NCI-H1048 (cell line): ENCODE data around the gene KLHDC7B.
"Not testable (repeated sequence)": the region's sequence is repeated elsewhere in the genome, so short reads cannot be mapped to it uniquely, and the experiment has no call there.

Source experiments
- DNase-seq: peaks from one replicate; lab custom pipeline; 2025; lab: John Stamatoyannopoulos, UW

The KLHDC7B gene

GRCh38 chr22:50517495-50518260 lies 28.0 kb upstream of the KLHDC7B start:
- no peak for DNase-seq

DNA sequence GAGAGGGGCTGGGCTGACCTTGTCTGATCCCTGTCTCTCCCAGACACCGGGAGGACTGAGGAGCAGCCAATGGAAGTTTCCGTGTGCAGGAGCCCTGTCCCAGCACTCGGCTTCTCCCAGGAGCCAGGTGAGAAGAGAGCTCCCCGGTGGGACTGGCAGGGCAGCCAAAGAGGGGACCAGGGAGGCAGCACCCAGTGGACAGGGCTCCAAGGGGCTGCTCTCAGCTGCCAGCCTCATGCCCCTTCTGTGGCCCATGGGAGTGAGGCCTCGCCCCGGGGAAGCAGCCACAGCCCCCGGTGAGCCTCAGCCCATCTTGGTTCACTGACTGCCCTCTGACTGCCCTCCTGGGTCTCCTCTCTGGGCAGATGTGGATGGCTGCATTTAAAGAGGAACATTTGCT lies 27.1 kb upstream of the KLHDC7B start:
- no peak for DNase-seq

- no peak for DNase-seq
Measured at GRCh38 chr22:50519151-50519550, 26.5 kb upstream of the KLHDC7B start.

DNA sequence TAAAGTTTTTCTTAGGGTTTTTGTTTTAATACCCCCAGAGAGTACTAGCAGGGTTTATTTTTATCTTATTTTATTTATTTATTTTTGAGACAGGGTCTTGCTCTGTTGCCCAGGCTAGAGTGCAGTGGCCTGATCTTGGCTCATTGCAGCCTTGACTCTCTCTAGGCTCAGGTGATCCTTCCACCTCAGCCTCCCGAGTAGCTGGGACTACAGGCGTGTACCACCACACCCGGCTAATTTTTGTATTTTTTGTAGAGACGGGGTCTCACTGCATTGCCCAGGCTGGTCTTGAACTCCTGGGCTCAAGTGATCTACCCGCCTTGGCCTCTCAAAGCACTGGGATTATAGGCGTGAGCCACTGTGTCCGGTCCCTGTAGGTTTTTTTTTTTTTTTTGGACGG lies 25.5 kb upstream of the KLHDC7B start:
- DNase-seq, result not testable (repeated sequence)

DNA sequence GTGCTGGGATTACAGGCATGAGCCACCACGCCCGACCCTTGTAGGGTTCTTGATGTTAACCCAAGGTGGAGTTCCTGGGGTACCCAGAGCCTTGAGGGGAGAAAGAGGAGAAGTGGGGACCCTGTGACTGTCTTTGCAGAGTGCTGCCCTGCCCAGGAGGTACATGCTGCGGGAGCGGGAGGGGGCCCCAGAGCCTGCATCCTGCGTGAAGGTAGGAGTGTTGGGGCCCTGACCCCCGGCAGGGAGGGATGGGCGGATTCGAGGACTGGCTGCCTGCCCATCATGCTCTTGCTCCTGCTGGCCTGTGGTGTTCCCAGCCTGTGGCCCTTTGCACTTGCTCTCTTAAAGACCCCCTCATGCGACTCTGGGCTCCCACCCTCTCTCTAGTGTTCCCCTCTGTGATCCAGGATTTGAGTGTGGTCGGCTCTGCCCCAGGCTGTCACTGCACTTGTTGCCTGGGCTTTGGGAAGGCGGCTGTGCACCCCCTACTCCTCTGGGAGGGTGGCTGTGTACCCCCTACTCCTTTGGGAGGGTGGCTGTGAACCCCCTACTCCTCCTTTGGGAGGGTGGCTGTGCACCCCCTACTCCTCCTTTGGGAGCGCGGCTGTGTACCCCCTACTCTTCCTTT lies 24.8 kb upstream of the KLHDC7B start:
- no peak for DNase-seq

- no peak for DNase-seq
Measured at GRCh38 chr22:50521710-50522109, 24.0 kb upstream of the KLHDC7B start.

DNA sequence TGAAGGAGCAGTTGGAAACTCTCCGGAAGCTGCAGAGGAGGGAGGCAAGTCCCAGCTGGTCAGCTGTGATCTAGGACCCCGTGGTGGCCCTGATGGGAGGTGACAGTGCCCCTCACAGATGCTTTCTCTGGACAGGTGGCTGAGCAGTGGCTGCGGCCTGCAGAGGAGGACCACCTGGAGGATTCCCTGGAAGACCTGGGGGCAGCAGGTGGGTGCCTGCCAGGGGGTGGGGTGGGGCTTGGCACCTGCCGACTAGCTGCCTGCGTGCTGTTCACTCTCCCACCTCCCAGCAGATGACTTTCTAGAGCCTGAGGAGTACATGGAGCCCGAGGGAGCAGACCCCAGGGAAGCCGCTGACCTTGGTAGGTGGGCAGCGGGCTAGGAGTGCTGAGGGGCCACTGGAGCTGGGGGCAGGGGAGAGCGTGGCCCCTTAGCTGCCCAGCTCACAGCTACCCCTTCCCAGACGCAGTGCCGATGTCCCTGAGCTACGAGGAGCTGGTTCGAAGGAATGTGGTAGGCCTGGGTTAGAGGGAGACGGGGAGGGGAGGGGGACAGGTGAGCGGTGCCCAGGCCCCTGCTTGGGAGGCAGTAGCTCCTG lies 23.4 kb upstream of the KLHDC7B start:
- DNase-seq, result no peak

DNA sequence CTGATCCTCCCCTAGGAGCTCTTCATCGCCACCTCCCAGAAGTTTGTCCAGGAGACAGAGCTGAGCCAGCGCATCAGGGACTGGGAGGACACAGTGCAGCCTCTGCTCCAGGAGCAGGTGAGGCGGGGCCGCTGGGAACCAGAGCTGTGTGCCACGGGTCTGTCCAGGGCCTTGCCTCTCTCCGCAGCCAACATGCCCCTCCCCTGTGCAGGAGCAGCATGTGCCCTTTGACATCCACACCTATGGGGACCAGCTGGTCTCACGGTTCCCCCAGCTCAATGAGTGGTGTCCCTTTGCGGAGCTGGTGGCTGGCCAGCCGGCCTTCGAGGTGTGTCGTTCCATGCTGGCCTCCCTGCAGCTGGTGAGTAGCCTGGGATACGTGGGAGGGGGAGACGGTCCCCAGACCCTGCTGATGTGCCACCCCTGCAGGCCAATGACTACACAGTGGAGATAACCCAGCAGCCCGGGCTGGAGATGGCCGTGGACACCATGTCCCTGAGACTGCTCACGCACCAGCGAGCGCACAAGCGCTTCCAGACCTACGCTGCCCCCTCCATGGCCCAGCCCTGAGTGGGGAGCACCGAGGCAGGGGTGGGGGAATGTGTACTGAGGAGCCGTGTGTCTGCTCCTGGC lies 22.8 kb upstream of the KLHDC7B start:
- DNase-seq, result no peak

GRCh38 chr22:50523458-50523805 lies 22.3 kb upstream of the KLHDC7B start:
- no peak for DNase-seq

DNA sequence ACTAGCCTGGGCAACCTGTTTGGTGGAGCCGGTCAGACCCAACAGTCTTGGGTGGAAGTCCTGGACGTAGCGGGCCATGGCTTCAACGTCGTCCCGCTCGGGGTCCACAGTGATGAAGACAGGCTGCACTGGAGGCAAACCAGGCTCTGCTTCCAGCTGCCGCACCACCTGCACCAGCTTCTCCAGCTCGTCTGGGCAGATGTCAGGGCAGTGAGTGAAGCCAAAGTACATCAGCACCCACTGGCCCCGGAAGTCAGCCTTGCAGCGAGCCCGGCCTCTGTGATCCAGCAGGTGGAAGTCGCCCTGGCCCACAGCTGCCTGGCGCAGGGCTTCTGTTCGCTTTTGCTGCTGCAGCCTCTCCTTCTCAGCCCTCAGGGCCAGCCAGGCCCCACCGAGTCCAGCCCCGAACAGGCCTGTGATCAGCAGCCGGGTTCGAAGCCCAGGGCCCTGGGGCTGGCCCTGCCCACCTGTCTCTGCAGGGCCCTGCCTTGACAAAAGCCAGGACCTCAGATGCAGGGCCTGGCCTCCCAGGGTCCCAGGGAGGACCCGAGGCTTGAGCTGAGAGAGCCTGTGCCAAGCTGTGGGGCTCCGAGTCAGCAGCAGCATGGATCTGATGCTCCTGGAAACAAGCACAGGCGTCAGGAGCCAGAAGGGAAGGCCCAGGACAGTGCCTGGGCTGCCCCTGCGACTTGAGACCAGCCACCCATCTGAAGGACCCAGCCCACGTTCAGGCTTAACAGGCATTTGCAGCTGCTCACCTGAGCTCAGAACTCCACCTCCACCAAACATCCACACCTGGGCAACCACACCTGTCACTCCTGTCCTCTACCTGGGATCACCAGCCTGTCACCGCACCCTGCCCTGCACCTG lies 21.7 kb upstream of the KLHDC7B start:
- no peak for DNase-seq

DNA sequence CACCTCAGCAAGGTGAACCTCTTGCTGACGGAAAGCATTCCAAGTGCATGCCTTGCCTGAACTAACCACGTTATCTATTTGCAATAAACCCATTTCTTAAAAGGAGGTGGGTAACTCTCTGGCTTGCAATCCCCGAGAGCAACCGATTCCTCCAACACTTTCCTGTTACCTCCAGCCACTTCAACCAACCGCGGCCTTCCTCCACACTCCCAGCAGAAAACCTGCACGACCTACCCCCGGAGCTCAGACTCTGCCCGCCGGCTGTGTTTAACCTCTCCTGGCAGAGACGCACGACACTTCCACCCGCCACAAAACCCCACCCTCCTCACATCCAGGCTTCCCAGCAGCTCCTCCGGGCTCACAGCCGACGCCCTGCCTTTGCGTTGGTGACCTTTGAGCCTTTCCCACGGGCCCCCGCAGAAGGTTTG lies 21.0 kb upstream of the KLHDC7B start:
- DNase-seq, result no peak

GRCh38 chr22:50525104-50525857 lies 20.4 kb upstream of the KLHDC7B start, which contains the start of gene SCO2:
SCO2 (minus strand) TSS chr22:50525598; CDS start chr22:50524411, 1,187 bp downstream.
- DNase-seq, result peak; percentile 93

- no peak for DNase-seq
Measured at GRCh38 chr22:50525858-50526107, 19.9 kb upstream of the KLHDC7B start.

DNA sequence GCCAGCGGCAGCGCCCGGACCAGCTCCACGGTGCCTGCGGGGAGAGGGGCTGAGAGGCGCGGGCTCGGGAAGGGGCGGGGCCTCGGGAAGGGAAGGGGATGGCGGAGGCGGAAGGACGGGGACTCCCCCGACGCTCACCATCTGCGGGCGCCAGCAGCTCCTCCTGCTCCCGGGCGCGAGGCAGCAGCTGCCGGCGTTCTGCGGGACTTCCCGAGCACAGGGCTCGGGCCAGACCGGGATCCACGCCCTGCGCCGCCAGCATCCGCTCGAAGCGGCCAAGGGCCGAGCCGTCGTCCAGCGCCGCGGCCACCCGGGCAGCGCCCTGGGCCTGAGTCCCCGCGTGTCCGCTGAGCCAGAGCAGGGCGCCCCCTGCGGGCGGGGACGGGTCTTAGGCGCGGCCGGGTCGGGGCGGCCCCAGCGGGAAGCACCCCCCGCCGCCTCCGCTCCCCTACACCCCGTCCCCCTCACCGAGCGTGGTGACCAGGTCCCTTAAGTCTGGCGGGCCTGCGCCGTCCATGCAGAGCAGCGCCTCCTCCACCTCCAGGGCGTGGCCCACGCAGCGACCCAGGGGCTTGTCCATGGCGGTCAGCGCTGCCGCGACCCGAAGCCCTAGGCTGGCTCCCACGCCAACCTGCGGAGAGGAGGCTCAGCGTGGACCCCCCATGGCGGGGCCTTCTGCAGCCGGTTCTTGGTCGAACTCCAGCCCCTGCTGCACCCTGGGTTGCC lies 19.4 kb upstream of the KLHDC7B start:
- DNase-seq, result no peak

- DNase-seq, result no peak
Measured at GRCh38 chr22:50526834-50527801, 18.6 kb upstream of the KLHDC7B start.

GRCh38 chr22:50527921-50528681 lies 17.6 kb upstream of the KLHDC7B start:
- no peak for DNase-seq

DNA sequence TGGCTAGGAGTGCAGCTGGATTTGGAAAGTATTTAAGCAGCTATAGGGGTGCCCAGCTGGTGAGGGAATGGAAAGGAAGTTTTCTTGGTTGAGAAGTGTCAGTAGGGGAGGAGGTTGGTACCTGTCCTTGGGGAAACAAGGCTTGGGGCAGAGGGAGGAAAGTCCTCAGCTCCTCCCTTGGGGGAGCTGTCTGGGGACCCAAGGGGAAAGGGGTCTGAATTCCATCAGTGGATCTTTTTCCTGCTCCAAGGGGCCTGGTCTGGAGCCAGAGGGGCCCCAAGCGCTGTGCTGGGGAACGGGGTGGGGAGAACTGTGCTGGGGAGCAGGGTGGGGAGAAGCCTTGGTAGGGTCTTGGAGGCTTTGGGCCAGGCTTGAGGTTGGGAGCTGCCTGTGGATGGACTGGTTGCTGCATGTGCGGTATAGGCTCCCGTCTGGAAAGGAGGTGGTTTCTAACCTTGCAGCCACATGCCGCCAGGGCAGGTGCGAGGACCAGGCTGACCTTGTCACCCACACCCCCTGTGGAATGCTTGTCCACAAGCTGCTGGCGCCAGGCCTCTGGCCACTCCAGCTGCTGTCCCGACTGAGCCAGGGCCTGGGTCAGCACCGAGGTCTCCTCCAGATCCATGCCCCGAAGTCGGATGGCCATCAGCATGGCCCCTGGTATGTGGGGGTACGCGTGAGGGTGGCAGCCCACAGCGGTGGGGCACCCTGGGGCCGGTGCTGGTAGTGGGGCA lies 16.9 kb upstream of the KLHDC7B start:
- no peak for DNase-seq

DNA sequence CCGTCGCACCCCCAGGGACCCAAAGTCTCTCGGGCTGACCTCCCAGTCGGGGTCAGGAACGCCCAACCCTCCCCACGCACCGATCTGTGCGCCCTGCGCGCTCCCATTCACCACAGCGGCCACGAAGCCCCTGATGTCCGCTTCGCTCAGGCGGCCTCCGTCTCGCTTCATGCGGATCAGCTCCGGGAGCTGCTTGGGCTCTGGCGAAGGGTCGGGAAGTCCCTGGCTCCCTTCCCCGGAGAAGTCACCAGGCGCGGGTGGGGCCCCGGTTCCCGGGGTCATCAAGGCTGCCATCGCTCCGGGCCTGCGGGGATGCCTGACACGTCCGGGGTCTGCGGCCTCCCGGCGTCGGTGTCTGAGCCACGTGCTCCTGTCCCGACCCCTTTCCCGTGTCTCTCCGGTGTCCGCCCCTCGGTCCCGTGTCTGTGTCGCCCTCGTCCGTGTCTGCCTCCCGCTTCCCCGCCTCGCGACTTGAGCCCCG lies 16.2 kb upstream of the KLHDC7B start:
- no peak for DNase-seq
